Dedifferentiated amniotic fluid mesenchymal stem cell (primary cell): ENCODE measurements around the gene PLD1.

Source experiments
- DNase-seq: peaks from one replicate; pipeline ENCODE4 v3.0.0-alpha.2; 2016; ENCODE audit errors: extremely low spot score

Gene PLD1

DNA sequence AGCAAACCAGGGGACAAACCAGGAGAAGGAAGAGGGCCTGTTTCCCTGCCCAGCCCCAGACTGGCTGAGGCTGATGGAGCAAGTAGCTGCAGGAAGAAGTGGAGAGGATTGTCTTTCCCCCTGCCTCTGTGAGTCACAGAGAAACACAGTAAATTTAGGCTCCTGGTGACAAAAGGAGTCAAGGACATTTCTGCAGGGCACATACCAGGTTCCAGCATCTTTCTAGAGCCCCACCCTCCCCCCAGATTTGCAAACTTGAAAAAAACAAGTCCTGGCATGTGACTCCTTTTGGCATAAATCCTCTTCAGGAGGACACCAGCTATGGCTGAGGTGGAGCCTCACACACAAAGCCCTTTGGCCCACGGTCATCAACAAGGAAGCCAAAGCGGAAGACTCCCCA lies 17.8 kb downstream of the PLD1 start:
- no peak for DNase-seq

DNA sequence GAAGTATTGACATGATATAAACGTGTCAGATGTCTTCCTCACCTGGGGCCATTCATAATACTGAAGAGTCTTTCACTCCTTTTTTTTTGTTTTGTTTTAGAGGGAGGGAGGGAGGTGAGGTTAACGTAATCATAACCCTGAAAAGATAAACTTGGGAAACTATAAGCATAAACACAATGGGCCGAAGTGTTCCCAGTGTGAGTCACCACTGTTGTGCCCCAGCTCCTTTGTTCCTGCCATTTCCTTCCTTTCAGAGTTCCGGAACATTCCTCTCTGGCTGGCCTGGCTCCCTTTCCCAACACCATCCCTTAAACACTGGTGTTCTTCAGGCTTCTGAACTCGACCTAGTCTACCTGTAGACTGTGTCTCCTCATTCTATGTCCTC lies 18.6 kb downstream of the PLD1 start:
- DNase-seq, result no peak

DNA sequence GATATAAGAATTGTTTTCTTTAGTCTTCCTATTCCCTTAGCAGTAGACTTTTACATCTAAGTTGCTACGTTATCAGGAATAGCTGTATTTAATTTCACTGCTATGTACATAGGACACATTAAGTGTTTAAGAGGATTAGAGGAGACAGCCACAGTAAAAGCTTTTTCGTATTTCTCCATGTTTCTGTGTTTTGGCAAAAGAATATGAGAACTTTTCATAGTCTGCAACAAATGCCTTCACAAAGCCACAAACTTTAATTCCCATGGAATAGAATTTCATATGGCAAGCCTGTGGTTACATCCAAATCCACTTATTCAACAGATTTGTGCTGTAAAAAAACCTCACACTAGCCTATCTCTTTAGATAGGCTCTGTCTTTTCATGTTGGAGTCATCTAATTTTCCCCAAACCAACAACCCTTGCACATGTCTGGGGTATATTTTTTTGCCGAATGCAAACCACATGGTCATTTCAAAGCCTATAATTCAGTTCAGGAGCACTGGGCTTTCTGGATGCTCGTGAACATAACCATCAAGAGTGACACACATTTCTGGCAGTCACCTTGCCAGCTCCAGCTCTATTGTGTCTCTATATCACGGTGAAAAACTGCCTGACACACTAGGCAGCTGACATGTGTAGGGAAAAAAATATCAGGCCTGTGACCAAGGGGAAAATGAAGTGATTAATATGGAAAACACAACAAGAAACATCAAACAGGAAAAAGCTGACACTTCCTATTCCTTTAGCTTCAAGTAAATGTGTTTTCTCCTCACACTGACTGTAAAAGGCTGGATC lies 19.2 kb downstream of the PLD1 start:
- no peak for DNase-seq

DNA sequence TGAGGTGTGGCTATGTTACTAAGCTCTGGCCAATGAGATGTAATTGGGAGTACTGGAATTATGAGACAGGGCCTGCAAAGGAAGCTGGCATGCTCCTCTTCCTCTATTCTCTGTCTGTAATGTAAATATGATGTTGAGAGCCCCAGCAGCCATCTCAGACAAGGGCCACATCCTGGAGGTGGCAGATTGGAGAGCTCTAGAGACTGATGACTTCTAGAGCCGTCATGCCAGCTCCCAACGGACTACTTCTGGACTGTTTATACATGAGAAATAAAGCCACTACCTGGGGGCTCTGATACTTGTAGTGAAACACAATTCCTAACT lies 19.7 kb downstream of the PLD1 start:
- no peak for DNase-seq

DNA sequence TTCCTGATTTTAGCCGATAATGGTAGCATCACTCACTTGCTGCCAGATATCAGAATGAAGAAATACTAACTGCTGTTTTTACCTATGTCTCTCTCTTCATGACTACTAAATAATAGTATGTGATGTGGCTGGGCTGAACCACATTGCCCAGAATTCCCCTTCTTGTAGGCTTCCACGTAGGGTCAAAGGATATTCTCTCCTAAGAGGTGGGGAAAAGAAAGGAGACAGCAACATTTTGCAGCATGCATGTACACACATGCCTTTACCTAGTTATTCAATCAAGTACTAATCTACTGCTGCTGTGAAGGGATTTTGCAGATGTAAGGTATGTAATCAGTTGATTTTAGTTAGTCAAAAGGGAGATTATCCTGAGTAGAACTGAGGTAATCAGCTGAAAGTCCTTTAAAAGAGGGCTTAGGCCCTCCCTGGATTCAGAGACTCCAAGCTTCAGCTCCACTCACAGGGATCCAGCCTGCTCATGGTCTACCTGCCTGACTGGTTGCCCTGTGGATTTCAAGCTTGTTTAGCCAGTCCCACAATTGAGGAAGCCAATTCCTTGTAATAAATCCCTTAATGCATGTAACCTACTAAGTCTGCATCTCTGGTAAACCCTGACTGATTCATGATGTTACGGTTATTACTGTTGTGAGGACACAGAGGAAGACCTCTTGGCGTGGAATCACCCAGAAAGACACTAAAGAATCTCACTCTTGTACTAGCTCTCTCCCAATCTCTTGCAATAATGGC lies 20.4 kb downstream of the PLD1 start:
- DNase-seq, result no peak

DNA sequence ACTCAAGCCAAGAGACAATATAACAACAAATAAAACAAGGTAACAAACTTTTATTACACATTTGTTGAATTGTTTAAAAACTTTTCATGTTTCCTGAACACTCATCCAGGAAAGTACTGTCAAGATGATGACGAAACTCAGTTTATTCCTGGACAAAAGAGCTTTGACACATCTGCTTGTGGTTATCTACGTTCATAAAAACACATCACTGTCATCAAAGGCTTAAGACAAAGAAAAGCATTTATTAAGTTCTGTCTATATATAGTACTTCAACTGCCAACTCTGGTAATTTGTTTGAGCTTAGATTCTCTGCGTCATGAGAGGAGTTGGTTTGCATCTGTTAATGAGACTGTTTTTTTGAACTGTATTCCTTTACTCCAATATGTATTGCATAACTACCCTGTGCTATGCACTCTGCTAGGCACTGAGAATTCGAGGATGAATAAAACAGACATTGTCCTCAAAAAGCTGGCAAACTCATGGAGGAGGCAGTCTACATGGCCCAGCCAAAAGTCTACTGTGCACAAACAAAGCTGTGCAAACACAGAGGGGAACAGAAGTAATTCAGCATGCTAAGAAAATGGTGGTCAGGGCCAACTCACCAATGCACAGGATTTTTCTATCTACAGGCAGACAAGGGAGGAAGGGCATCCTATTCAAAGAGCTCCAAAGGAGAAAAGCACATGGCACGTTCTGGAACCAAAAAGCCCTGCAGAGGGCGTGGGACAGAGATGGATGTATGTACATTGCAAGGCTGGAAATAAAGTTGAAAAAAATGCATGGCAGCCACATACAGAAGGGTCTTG lies 21.5 kb downstream of the PLD1 start:
- no peak for DNase-seq

DNA sequence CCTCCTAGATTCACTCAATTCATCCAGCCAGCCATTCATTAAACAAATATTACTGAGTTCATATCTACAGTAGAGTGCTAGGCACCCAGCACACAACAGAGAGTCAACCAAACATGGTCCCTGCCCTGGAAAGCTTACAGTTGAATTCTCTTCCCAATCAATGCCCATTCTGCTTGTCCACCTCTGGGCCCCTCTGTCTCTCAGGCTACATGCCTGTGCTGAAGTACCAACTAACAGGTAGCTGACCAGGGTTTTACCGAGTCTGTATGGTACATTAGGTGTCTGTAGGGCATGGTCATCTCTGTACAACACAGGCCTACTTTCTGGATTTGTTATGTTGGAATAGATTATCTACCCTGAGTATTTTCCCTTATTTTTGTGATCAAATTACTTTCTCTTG lies 23.3 kb downstream of the PLD1 start:
- no peak for DNase-seq

DNA sequence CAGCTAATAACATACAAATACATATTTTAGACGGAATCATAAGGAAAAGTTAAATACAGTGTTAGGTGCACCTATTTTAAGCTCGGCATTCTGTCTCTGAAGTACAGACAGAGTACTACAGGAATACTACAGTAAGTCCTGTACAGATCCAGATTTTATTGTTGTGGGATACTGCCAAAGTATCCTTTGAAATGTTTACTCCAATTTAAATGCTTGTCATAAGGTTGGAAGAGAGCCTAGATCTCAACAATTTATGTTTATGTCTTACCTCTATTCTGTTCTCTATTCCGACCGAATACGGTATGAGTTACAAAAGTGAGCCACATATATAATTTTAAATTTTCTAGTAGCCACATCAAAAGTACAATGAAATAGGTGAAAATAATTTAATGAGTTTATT lies 25.3 kb downstream of the PLD1 start:
- no peak for DNase-seq

DNA sequence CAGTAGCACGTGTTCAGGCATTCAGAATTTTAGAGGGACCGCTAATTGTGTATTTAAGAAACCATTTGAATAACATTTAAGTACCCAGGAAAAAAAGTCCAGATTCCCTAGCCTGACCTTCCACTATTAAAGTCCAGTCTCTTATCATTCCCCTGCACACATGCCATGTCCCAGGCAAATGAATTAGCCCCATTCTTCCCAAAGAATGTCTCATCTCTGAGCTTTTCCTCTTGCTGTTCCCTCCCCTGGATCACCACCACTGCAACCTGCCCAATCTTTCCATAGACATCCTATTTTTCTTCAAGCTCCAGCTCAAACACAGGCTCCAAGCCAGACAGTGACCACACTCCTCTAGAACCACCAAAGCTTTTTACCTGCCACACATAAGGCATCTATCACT lies 25.9 kb downstream of the PLD1 start:
- no peak for DNase-seq

DNA sequence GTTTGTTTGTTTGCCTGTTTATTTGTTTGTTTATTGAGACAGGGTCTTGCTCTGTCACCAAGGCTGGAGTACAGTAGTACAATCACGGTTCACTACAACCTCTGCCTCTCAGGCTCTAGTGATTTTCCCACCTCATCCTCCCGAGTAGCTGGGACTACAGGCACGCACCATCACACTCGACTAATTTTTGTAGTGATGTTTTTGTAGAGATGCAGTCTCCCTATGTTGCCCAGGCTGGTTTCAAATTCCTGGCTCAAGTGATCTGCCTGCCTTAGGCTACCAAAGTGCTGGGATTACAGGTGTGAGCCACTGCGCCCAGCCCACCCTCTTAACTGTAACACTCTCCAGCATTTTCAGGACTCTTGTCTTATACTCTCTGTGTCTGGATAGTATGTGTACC lies 26.7 kb downstream of the PLD1 start:
- DNase-seq, result no peak

DNA sequence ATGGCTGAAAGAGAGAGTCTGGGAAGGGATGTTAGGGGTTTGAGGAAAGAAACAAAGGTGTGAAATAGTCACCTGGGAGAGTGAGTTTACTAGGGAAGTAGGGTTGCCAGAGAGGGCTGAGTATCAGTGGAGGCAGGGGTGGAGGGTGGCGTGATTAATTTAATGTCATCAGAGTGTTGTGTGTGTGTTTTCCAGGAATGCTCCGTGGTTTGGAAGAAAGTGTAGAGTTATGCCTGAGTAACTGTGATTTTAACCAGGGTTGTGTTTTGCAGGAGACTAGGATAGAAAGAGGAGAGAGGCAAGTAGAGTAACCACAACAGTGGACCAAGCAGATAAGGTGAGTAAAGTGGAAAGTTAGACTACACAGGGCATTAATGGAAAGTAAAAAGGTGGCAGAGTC lies 27.2 kb downstream of the PLD1 start:
- DNase-seq, result no peak

DNA sequence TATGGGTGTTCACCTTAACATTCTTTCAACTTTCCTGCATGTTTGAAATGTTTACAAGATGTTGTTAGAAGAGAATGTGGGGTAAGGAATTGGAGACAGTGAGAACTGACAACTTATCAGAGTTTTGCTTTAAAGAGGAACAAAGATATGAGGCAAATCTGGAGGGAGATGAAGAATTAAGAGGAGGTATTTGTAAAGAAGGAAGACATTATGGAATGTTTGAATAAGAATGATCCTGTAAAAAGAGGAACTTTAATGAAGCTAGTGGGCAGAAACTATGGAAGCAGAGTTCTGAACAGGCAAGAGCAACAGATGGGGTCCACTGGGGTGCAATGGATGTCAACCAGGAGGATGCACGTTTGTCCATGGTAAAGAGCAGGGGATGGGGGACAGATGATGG lies 27.7 kb downstream of the PLD1 start:
- DNase-seq, result no peak

DNA sequence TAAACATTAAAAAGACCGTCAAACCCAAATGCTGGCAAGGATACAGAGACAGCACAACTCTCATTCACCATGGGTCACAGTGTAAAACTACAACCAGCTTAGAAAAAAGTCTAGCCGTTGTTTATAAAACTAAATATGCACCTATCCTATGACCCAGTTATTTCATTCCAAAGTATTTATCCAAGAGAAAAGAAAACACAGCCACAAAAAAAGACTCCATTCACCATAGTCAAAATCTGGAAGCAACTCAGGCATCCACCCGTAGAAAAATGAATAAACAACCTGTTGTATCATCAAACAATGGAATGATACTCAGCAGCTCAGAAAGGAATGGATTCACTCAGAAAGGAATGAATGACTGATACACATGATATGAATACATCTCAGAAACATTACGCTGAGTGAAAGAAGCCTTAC lies 28.6 kb downstream of the PLD1 start:
- DNase-seq, result peak; percentile 30

DNA sequence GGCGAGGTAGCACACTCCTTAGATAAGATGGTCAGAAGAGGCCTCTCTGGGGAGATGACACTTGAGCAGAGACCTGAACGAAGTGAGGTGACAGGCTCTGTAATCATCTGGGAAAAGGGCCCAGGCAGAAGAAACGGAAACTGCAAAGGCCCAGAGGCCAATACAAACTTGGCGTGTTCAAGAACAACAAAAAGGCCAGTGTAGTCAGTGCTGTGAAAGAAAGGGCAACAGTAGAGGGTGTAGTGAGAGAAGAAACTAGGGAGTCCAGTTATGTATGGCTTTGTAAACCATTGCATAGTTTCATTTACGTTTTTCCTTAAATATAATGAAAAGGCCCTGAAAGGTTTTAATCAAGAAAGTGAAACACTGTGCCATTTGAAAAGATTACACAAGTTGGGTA lies 31.8 kb downstream of the PLD1 start:
- no peak for DNase-seq

DNA sequence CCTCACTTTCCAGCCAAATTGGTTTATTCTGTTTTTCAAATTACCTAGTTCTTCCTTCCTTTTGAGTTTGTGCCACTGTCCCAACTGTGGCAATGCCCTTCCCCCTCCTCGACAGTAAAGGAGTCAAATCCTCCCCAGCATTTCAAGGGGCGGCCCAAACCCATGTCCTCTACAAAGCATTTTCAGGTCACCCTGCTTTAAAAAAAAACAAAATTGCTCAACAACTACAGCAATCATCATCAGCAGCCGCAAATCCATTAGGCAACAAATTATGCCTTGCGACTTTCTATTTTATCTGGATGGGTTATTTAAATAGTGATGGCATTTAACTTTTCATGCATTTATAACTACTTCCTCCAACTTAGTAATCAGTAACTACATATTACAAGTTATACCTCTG lies 32.7 kb downstream of the PLD1 start:
- no peak for DNase-seq

DNA sequence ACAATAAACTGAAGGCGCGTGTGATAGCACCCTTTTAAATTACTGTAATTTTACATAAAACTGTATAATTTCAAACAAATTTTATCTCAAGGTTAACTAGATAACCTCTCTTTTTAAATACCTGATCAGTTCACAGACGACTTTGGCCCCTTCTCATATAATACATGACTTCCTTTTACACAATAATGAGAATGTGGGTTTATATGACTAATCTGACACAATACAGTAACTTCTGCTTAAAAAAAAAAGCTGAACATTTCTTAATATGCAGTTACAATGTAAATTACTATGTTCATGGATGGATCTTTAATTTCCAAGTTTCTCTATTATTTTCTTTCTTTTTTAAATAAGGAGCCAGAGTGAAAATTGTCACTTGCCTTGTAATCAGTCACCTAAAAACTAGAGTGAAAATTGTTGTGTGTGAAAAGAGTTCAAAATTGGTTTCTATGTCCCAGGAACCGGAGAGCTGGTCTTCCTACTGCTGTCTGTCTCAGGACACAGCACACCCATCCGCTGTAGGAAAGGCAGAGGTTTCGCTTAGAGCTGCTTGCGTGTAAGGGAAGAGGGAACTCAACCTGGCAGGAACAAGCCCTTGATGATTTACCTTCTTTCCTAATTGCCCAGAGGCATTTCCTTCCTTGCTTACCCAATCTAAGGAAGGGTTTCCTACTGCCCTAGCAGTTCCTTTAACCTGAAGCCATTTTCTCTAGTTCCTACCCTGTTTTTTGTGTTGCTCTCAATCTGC lies 33.3 kb downstream of the PLD1 start:
- no peak for DNase-seq

DNA sequence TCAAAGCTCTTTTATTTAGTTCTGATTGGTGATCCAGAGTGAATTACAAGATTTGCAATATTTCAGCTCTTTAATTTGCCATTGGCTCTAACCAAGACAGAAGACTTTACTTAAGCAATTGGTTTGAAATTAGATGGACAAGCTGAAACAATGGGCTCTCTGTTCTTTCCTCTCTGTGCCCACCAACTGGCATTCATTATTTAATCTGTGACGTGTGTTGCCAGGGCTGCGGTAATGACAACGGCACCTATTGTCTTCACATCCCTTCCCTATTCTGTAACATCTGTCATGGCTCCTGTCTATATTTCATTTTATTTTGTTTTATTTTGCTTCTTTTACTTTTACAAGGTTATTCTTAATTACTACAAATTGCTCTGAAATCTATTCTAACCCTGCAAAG lies 33.9 kb downstream of the PLD1 start:
- no peak for DNase-seq

DNA sequence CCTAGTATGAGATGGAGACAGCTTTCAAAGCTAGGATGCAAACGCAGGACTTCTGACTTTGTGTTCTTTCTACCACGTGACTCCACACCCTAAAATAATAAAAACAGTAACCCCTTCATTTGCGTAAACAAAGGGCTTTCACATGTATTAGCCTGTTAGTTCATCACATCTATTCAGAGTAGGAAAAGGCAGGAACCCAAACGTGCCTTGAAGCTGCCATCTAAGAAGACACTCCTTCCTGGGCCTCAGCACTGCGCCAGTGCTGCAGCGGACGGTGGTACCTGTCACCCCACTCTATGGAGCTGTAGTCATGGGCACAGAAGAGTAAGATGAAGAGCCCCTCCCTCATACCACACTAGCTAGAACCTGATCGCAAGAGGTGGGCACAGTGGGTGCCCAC lies 34.3 kb downstream of the PLD1 start:
- no peak for DNase-seq

DNA sequence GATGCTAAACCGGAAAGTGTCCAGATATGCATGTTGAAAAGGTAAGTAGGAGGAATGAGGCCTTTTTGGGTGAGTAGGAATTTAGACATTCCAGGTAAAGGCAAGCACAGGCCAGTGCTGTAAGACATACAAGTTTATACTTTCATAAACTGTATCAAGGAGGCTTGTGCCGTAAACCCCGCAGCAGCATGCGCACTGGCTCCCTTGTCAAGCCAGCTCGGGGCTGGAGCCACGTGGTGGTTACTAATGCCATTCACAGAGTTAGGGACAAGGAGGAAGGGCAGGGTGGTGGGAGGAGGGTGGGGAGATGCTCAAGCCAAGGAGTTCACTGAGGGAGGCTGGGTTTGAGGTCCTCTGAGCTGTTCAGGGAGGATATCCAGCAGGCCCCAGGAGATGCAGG lies 35.8 kb downstream of the PLD1 start:
- no peak for DNase-seq

DNA sequence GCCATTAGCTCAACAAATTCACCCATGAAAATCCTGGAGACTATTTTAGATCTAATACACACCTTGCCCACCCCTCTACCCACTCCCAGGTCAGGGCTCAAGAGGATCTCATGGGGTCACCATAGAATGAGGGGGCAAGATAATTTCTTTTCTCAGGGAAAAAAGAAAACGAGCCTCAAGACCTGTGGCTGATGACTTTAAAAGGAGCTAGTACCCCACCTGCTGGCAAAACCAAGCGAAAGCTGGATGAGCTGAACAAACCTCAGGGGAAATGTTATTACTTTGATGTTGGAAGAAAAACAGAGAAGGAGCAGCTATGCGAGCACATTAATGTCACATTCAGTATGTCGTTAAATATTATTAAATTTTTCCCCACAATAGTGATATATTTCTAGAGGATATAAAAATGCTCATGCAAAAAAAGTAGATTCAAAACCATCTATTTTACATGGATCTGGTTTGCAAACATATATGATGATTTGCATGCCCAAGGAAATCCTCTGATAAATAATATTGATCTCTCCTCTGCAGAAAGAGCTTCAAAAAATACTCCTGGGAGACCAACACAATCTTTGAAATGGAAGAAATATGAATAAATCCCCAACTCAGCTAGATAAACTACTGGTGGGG lies 37.7 kb downstream of the PLD1 start:
- DNase-seq, result peak; percentile 73
